ENCODE measurements around the gene TMEM212. TPM values are rescaled to one million over a fixed set of nuclear protein-coding genes. Genes with fewer than 3 reads are reported as not detected.

Gene TMEM212
- total and polyA plus RNA-seq, 2 of the 13 experiments (the other 11 are each of a cell fraction or from before 2014, with no cell fraction given), result not detected

GRCh38 chr3:171845481-171846284, 2.5 kb downstream of the TMEM212 start (continued):
- TF ChIP-seq ZNF407 (CRISPR knock-in tag; IDR thresholded peaks at IDR 0.05; ENCODE audit: not compliant biosample characterization) (no peak), HDAC6 (IDR thresholded peaks at IDR 0.05; ENCODE audit: low read depth, low read length) (no peak), ATF5 (CRISPR knock-in tag; IDR thresholded peaks at IDR 0.05; ENCODE audit: low read depth) (no peak), KDM1A (CRISPR knock-in tag; IDR thresholded peaks at IDR 0.05) (peak; percentile 67), KDM5B (CRISPR knock-in tag; IDR thresholded peaks at IDR 0.05; ENCODE audit: borderline replicate concordance) (no peak), POGZ (CRISPR knock-in tag; IDR thresholded peaks at IDR 0.05) (no peak), ZSCAN12 (CRISPR knock-in tag; IDR thresholded peaks at IDR 0.05) (no peak), PREB (CRISPR knock-in tag; IDR thresholded peaks at IDR 0.05) (no peak), KLF16 (CRISPR knock-in tag; IDR thresholded peaks at IDR 0.05) (no peak), ZNF260 (CRISPR knock-in tag; IDR thresholded peaks at IDR 0.05; ENCODE audit: borderline replicate concordance, low read depth) (no peak), CAMTA2 (CRISPR knock-in tag; IDR thresholded peaks at IDR 0.05; ENCODE audit: borderline replicate concordance) (no peak), ZNF367 (CRISPR knock-in tag; IDR thresholded peaks at IDR 0.05; ENCODE audit: borderline replicate concordance) (no peak), ZNF597 (CRISPR knock-in tag; IDR thresholded peaks at IDR 0.05) (no peak), ZNF598 (CRISPR knock-in tag; IDR thresholded peaks at IDR 0.05; ENCODE audit: borderline replicate concordance) (no peak), SRSF9 (IDR thresholded peaks at IDR 0.05; ENCODE audit: borderline replicate concordance, insufficient read depth, low read depth, low read length, poor library complexity, severe bottlenecking) (no peak)

All from HepG2 (cell line).